Tibial nerve (tissue), 4 donors: ENCODE data around the gene ITPRID2.

Source experiments
- CTCF ChIP-seq, 5 experiments: fragments of 200-600 bp in 3 of 5; fragments of 450-650 bp in 2 of 5; sonication (generic) in 3 of 5; IDR thresholded peaks; one replicate each; pipeline ENCODE4 v1.5.1; 2016 to 2019; ENCODE audit warnings: antibody characterized with exemption in 5 of 5, mild to moderate bottlenecking in 3 of 5, moderate library complexity in 2 of 5
- EP300 ChIP-seq, 2 donors: sonication (generic); formaldehyde crosslinking; IDR thresholded peaks; one replicate each; pipeline ENCODE4 v1.6.1; 2017; ENCODE audit warnings: antibody characterized with exemption in 2 of 2, mild to moderate bottlenecking in 1 of 2
- POLR2A ChIP-seq, 2 donors: fragments of 450-650 bp; IDR thresholded peaks; one replicate each; pipeline ENCODE4 v1.6.1; 2017; ENCODE audit warnings: antibody characterized with exemption in 2 of 2, mild to moderate bottlenecking in 2 of 2, moderate library complexity in 2 of 2

- TF ChIP-seq POLR2A (IDR thresholded peaks at IDR 0.05) (no peak), CTCF (IDR thresholded peaks at IDR 0.05) (no peak), EP300 (IDR thresholded peaks at IDR 0.05) (no peak)
Measured at GRCh38 chr2:181882246-181883020, 9.1 kb upstream of the ITPRID2 start.
